OCI-LY7 (cell line): ENCODE results near the gene E2F8.

Experiments
- EZH2phosphoT487 ChIP-seq: fragments of 200-600 bp; sonication (generic); IDR thresholded peaks from 2 replicates; pipeline ENCODE4 v1.6.1; 2018; ENCODE audit warnings: low read depth, borderline replicate concordance, mild to moderate bottlenecking, mixed run types, antibody characterized with exemption, low read length, moderate library complexity, mixed read lengths
- TF ChIP-seq, protein P1 (sequence below): fragments of 200-600 bp; sonication (generic); conservative IDR thresholded peaks from 2 replicates; pipeline ENCODE4 v1.5.1; 2014; ENCODE audit warnings: mild to moderate bottlenecking, antibody characterized with exemption, low read length, moderate library complexity, mixed read lengths

DNA sequence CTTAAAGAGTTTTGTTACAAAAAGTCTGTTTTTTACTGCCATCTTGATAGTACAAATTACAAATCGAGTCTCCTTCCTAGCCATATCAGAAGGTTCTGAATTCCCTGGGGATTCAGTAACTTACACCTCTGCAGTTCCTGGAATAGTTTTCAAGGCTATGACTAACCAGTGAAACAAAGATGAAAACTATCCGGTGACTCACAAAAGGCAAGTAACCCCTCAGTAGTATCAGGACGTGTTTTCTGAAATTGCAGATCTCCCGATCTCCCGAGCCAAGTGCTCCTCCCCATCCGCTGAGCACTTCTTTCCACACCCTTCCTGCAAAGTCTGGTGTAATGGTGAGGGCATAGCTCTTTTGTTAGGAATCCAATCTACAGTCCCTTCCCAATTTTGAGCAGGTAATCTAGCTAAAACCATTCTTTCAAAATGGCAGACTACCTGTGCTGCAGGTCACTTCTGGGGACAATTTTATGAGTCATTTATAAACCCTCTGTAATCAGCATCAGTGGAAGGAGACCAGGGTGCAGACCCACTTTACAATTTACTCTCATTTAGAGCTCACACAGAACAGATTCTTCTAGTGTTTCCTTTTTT is 7.7 kb downstream of the E2F8 start:
- TF ChIP-seq, protein P1, sequence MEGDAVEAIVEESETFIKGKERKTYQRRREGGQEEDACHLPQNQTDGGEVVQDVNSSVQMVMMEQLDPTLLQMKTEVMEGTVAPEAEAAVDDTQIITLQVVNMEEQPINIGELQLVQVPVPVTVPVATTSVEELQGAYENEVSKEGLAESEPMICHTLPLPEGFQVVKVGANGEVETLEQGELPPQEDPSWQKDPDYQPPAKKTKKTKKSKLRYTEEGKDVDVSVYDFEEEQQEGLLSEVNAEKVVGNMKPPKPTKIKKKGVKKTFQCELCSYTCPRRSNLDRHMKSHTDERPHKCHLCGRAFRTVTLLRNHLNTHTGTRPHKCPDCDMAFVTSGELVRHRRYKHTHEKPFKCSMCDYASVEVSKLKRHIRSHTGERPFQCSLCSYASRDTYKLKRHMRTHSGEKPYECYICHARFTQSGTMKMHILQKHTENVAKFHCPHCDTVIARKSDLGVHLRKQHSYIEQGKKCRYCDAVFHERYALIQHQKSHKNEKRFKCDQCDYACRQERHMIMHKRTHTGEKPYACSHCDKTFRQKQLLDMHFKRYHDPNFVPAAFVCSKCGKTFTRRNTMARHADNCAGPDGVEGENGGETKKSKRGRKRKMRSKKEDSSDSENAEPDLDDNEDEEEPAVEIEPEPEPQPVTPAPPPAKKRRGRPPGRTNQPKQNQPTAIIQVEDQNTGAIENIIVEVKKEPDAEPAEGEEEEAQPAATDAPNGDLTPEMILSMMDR: no peak
- no peak for TF ChIP-seq EZH2phosphoT487
